ENCODE results near the gene GRIK3. TPM values are rescaled to one million over a fixed set of nuclear protein-coding genes. Genes with fewer than 3 reads are reported as not detected.
"Not testable (repeated sequence)": the region's sequence is repeated elsewhere in the genome, so short reads cannot be mapped to it uniquely, and the experiment has no call there.

GRIK3 gene
- total RNA-seq, 1 donor from 2014 or later, result not detected

DNA sequence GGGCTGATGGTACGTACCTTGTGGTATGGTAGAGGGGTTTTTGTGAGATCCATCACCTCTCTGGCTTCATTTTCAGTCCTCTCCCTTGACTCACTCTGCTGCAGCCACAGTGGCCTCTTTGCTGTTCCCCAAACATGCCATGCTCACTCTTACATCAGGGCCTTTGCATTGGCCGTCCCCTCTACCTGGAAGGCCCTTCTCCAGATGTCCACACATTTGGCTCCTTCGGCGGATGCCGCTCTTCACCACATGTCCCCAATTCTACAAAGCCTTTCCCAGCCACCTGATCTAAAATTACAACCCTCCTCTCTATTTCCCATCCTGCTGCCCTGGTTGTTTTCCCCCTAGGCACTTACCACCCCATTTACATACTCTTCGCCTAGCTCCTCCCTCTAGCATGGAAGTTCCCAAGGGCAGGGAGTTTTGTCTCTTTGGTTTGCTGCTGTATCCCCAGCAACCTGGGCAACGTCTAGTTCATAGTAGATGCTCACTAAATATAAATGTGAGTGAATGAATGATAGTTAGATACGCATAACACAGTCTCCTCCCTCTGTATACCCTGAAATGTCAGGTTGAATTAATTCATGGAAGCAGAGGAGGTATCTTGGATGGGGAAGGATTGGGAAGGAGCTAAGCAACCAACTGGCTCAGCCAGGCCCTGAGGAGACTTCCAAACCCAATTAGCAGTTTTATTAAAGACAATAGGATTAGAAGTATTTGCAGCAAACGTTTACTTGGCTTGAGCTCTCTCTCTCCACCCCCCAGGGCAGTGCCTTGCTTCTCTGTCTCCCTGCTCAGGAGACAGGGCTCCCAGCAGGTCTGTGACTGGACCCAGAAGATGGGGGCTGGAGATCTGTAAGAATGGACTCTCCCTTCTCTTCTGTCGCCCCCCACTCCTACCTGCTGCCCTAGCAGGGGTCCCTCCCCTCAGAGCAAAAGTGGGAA lies 264.2 kb downstream of the GRIK3 start:
- Mint-ChIP-seq H3K36me3 (no peaks in the 10 kb centered on the region), H3K4me1 (no peaks in the 10 kb centered on the region), H3K27me3 (ENCODE audit: low read depth) (peaks cover 84% of the 10 kb centered on the region), H3K4me3 (no peak overlapping the region), H3K9me3 (no peaks in the 10 kb centered on the region), H3K27ac (no peak overlapping the region)
- TF ChIP-seq, protein P1, sequence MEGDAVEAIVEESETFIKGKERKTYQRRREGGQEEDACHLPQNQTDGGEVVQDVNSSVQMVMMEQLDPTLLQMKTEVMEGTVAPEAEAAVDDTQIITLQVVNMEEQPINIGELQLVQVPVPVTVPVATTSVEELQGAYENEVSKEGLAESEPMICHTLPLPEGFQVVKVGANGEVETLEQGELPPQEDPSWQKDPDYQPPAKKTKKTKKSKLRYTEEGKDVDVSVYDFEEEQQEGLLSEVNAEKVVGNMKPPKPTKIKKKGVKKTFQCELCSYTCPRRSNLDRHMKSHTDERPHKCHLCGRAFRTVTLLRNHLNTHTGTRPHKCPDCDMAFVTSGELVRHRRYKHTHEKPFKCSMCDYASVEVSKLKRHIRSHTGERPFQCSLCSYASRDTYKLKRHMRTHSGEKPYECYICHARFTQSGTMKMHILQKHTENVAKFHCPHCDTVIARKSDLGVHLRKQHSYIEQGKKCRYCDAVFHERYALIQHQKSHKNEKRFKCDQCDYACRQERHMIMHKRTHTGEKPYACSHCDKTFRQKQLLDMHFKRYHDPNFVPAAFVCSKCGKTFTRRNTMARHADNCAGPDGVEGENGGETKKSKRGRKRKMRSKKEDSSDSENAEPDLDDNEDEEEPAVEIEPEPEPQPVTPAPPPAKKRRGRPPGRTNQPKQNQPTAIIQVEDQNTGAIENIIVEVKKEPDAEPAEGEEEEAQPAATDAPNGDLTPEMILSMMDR (IDR thresholded peaks at IDR 0.05; ENCODE audit: unreplicated experiment), result no peak
- no peak for DNase-seq (ENCODE audit: low spot score in 2 of 2, unreplicated experiment in 2 of 2)

DNA sequence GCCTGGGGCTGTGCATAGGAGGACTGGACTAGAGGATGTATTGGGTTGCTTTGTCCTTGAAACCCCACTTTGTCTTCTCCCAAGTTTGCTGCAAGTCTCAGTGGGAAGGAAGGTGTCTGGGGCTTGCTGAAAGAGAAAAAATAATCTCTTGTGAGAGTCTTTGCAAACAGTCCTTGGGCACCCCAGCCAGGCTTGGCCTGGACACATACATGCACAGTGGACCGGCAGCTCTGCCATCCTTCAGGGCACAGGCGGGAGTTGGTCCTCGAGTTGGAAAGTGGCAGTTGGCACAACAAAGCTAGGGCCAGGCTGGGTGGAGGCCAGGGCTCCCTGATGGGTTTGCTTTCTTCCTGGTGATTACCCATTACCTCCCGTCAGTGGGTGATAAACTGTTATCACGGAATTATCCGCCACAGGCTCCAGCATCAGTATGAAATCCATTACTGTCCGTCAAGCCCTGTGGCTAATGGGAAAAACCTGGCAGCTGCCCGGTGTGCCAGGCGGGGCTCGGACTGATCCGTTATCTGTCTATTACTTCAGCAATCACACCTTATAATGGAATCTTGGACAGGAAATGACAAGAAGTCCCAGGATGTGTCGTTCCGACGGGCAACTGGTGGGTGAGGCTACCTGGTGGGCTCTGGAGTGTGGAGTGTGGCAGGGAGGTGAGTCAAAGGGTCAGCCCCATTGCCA lies 265.7 kb downstream of the GRIK3 start:
- H3K9me3 Mint-ChIP-seq, result no peaks in the 10 kb centered on the region
- no peaks in the 10 kb centered on the region for H3K4me1 Mint-ChIP-seq
- TF ChIP-seq, protein P1 (IDR thresholded peaks at IDR 0.05; ENCODE audit: unreplicated experiment), result no peak
- no peaks in the 10 kb centered on the region for H3K36me3 Mint-ChIP-seq
- H3K27me3 Mint-ChIP-seq (ENCODE audit: low read depth), result peaks cover 73% of the 10 kb centered on the region
- DNase-seq (ENCODE audit: low spot score in 2 of 2, unreplicated experiment in 2 of 2), result no peak
- no peak overlapping the region for H3K4me3 Mint-ChIP-seq
- no peak overlapping the region for H3K27ac Mint-ChIP-seq

DNA sequence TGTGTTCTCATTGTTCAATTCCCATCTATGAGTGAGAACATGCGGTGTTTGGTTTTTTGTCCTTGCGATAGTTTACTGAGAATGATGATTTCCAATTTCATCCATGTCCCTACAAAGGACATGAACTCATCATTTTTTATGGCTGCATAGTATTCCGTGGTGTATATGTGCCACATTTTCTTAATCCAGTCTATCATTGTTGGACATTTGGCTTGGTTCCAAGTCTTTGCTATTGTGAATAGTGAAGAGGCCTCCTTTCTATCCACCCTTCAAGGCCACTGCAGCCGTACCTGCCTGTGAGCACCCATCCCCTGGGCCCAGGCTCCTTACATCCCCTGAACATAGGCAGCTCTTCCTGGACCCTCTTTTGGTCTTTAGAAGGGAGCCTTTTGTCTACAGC lies 266.9 kb downstream of the GRIK3 start:
- H3K4me3 Mint-ChIP-seq; H3K9me3 Mint-ChIP-seq; H3K36me3 Mint-ChIP-seq; H3K27ac Mint-ChIP-seq; H3K4me1 Mint-ChIP-seq; DNase-seq (ENCODE audit: low spot score in 2 of 2, unreplicated experiment in 2 of 2): not testable (repeated sequence)
- H3K27me3 Mint-ChIP-seq (ENCODE audit: low read depth), result peaks cover 61% of the 10 kb centered on the region

DNA sequence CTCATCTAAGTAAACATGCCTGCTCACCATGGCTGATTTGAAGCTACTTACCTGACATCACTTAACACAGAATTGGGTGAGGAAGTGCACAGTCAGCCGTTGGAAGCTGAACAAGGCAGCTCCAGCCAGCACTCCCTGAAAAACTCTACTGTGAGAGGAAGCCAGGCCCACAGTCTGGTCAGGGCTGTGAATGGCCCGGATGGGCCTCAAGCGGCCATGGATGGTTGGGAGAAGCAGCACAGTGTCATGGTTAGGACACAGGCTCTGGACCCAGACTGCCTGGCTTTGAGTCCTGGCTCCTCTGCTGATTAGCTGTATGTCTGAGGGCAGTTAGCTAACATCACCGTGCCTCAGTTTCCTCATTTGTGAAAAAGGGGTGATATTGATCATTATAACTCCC lies 267.8 kb downstream of the GRIK3 start:
- Mint-ChIP-seq H3K36me3 (no peaks in the 10 kb centered on the region), H3K4me3 (no peak overlapping the region), H3K27me3 (ENCODE audit: low read depth) (peaks cover 52% of the 10 kb centered on the region), H3K9me3 (no peaks in the 10 kb centered on the region), H3K27ac (no peak overlapping the region), H3K4me1 (no peaks in the 10 kb centered on the region)
- no peak for DNase-seq (ENCODE audit: low spot score in 2 of 2, unreplicated experiment in 2 of 2)
- TF ChIP-seq, protein P1 (IDR thresholded peaks at IDR 0.05; ENCODE audit: unreplicated experiment), result no peak

DNA sequence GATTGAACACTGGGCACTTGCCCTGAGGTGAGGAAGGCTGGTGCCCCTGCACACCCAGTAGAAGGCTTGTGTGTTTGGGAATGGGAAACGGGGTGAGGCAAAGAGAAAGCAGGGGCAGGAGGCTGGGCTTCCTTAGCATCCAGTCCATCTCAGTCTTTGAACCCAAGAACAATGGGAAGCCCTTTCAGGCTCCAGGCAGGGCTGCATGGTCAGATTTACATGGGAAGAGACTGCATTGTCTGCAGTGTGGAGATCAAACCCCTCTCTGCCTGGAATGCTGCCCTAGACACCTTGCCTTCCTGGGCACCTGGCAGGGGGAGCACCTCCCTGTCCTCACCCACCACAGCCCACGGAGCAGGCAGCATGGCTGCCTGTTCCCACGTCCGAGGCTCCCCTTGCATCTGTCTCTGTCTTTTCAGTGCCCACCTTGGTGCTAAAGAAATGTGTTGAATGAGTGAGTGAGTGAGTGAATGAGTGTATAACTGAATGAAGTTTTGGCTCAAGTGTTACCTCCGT lies 268.5 kb downstream of the GRIK3 start:
- H3K36me3 Mint-ChIP-seq, result no peaks in the 10 kb centered on the region
- no peak overlapping the region for H3K4me3 Mint-ChIP-seq
- H3K27ac Mint-ChIP-seq, result no peak overlapping the region
- peaks cover 45% of the 10 kb centered on the region for H3K27me3 Mint-ChIP-seq (ENCODE audit: low read depth)
- no peaks in the 10 kb centered on the region for H3K9me3 Mint-ChIP-seq
- TF ChIP-seq, protein P1 (IDR thresholded peaks at IDR 0.05; ENCODE audit: unreplicated experiment), result no peak
- no peak for DNase-seq (ENCODE audit: low spot score in 2 of 2, unreplicated experiment in 2 of 2)
- H3K4me1 Mint-ChIP-seq, result no peaks in the 10 kb centered on the region

DNA sequence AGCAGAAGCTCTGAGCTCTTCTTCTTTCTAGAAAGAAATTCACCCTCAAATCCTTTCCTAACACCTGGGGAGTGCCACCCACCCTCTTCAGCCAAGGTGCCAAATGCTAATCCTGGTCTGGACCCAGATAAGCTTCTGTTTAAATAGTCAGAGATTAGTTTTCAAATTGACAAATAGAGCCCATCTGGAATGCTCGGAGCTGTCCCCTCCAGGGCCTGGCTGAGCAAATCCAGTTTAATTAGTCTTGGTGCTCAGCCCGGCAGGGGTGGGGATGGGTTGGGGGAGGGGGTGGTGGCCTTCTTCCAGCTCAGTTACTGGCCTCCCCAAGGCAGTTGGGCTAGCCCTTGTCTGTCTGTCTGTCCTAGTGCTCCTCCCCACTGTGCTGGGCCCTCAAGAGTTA lies 269.5 kb downstream of the GRIK3 start:
- no peak overlapping the region for H3K27ac Mint-ChIP-seq
- no peak overlapping the region for H3K4me3 Mint-ChIP-seq
- TF ChIP-seq, protein P1 (IDR thresholded peaks at IDR 0.05; ENCODE audit: unreplicated experiment), result no peak
- H3K4me1 Mint-ChIP-seq, result no peaks in the 10 kb centered on the region
- H3K9me3 Mint-ChIP-seq, result no peaks in the 10 kb centered on the region
- peaks cover 36% of the 10 kb centered on the region for H3K27me3 Mint-ChIP-seq (ENCODE audit: low read depth)
- no peak for DNase-seq (ENCODE audit: low spot score in 2 of 2, unreplicated experiment in 2 of 2)
- H3K36me3 Mint-ChIP-seq, result no peaks in the 10 kb centered on the region
